Left lung (tissue), 14 donors: ENCODE measurements around the gene KNTC1. TPM values are rescaled to one million over a fixed set of nuclear protein-coding genes. Genes with fewer than 3 reads are reported as not detected.
A peak's percentile ranks its signal among the peaks of the same experiment; 100 is the strongest.
"Not testable (repeated sequence)": the region's sequence is repeated elsewhere in the genome, so short reads cannot be mapped to it uniquely, and the experiment has no call there.

Experiments used
- ATAC-seq: fragments of 200-7000 bp; cut with Tn5 transposase; one replicate; pipeline ENCODE4 v1.9.1; 2020; ENCODE audit warnings: moderate library complexity
- DNase-seq, 4 donors: peaks; one replicate each; pipeline ENCODE4 v3.0.0-alpha.2; 2013 to 2020
- H3K27ac ChIP-seq, 2 donors: fragments of 200-600 bp; sonication (generic) in 1 of 2; one replicate each; pipeline versions ENCODE4 v1.5.0 to v1.8.0; 2020 to 2021
- H3K27me3 ChIP-seq, 2 donors: fragments of 200-600 bp; sonication (generic) in 1 of 2; one replicate each; pipeline versions ENCODE4 v1.5.0 to v1.8.0; 2020 to 2021
- H3K36me3 ChIP-seq, 2 donors: fragments of 200-600 bp; sonication (generic) in 1 of 2; one replicate each; pipeline versions ENCODE4 v1.5.0 to v1.8.0; 2020 to 2021
- H3K4me1 ChIP-seq, 2 donors: fragments of 200-600 bp; one replicate each; pipeline ENCODE4 v1.8.0; 2021
- H3K4me3 ChIP-seq, 2 donors: fragments of 200-600 bp; sonication (generic) in 1 of 2; one replicate each; pipeline versions ENCODE4 v1.5.0 to v1.8.0; 2020 to 2021; ENCODE audit warnings: mild to moderate bottlenecking in 1 of 2
- H3K9me3 ChIP-seq, 2 donors: fragments of 200-600 bp; sonication (generic) in 1 of 2; one replicate each; pipeline versions ENCODE4 v1.5.0 to v1.8.0; 2020 to 2021
- CTCF ChIP-seq, 2 donors: fragments of 200-600 bp; sonication (generic) in 1 of 2; IDR thresholded peaks; one replicate each; pipeline versions ENCODE4 v1.5.0 to v1.8.0; 2021; ENCODE audit warnings: antibody characterized with exemption in 2 of 2
- intact Hi-C, 2 donors: fragments of 100-400 bp; cut with DNase I; formaldehyde crosslinking; loops; one replicate each; pipeline versions ENCODE4 v1.11.2 to v1.14.2; 2022
- long read RNA-seq, 12 donors: library from polyadenylated mRNA in 2 of 12; unstranded in 2 of 12; transcript quantifications; one replicate each; pipeline ENCODE4 v2.0.0 and lab custom pipeline, GENCODE V29; 2019 to 2026
- polyA plus RNA-seq, 6 donors: library from polyadenylated mRNA; unstranded; fragments of 120-200 nt; gene quantifications; one replicate each; pipeline ENCODE4 v1.2.1, GENCODE V29; 2013; ENCODE audit not compliant: insufficient read length in 6 of 6
- total RNA-seq, 2 donors: library from RNA; stranded (reverse); fragmentation: NEBNext Ultra II Directional; extraction: Animal tissue kit (Norgen Biotek cat#: 25700); gene quantifications; one replicate each; pipeline ENCODE4 v1.2.1, GENCODE V29; 2021
- donor health status: DM: no; HTN: yes; CAD: no.
- donor health status: DM: no; HTN: no; CAD: no.

Gene KNTC1
- total RNA-seq (10 to 100 TPM; 13.6 to 25.5 TPM), polyA plus RNA-seq (10 to 100 TPM; 44.9 to 64.7 (median 57.2) TPM)
- long read RNA-seq, donor 1, partial matches to known transcripts, result 0 of 1 reads
- long read RNA-seq, donor 1, other reads (novel, unspliced or antisense), result 0 of 1 reads
- long read RNA-seq, donor 2, partial matches to known transcripts, result 0 of 3 reads
- long read RNA-seq, donor 2, other reads (novel, unspliced or antisense), result 0 of 3 reads
- long read RNA-seq, donor 3, result 0 reads
- long read RNA-seq, donor 4, result 0 reads
- long read RNA-seq, donor 5, result 0 reads
- long read RNA-seq, donor 6, partial matches to known transcripts, result 0 of 1 reads
- long read RNA-seq, donor 6, other reads (novel, unspliced or antisense), result 0 of 1 reads
- long read RNA-seq, donor 7, result 0 reads
- long read RNA-seq, donor 8, result 0 reads
- long read RNA-seq, donor 9, result 0 reads
- long read RNA-seq, donor 10, result 0 reads
- long read RNA-seq, donor 11, result 0 reads
- long read RNA-seq, donor 12, result 0 reads

- Histone ChIP-seq H3K4me3 (peak within 1 kb of the TSS; percentile 61 to 71), H3K9me3 (no peaks in the 10 kb centered on the region), H3K27me3 (no peaks in the 10 kb centered on the region), H3K36me3 (peaks cover 0 to 35% of the 10 kb centered on the region in 2 donors), H3K4me1 (peaks cover 35 to 46% of the 10 kb centered on the region in 2 donors), H3K27ac (peak within 1 kb of the TSS; percentile 99 to 100)
- intact Hi-C loops, result no loop called here
- peak; percentile 95 to 99 (median 99) for DNase-seq
- peak; percentile 96 for ATAC-seq
- TF ChIP-seq CTCF (IDR thresholded peaks at IDR 0.05), result no peak
Observed at GRCh38 chr12:122526683-122527477, at the start of gene KNTC1, which contains the start of gene RSRC2. TSS of gene KNTC1 (plus strand) at chr12:122527249. CDS start at chr12:122530064, 2,815 bp downstream. TSS of gene RSRC2 (minus strand) at chr12:122526936. CDS start at chr12:122526853, 83 bp downstream.

- intact Hi-C loops, result no loop called here
- TF ChIP-seq CTCF (IDR thresholded peaks at IDR 0.05), result no peak
- ATAC-seq (no peak), DNase-seq (no peak)
- Histone ChIP-seq H3K4me1 (no peaks in the 10 kb centered on the region), H3K9me3 (no peaks in the 10 kb centered on the region), H3K27ac (no peak overlapping the region), H3K27me3 (no peaks in the 10 kb centered on the region), H3K36me3 (peaks cover 0 to 95% of the 10 kb centered on the region in 2 donors), H3K4me3 (no peak overlapping the region)
Observed at GRCh38 chr12:122480753-122481152, 46.3 kb upstream of the KNTC1 start.

- peaks cover 0 to 95% of the 10 kb centered on the region in 2 donors for H3K36me3 ChIP-seq
- no peak overlapping the region for H3K4me3 ChIP-seq
- DNase-seq (no peak), ATAC-seq (no peak)
- no peak for TF ChIP-seq CTCF (IDR thresholded peaks at IDR 0.05)
- no peaks in the 10 kb centered on the region for H3K4me1 ChIP-seq
- H3K9me3 ChIP-seq, result no peaks in the 10 kb centered on the region
- H3K27me3 ChIP-seq, result no peaks in the 10 kb centered on the region
- no peak overlapping the region for H3K27ac ChIP-seq
- intact Hi-C loops, result no loop called here
Observed at GRCh38 chr12:122481861-122482260, 45.2 kb upstream of the KNTC1 start.

- intact Hi-C loops, result no loop called here
- no peak for TF ChIP-seq CTCF (IDR thresholded peaks at IDR 0.05)
- ATAC-seq (no peak), DNase-seq (no peak)
- Histone ChIP-seq H3K9me3 (no peaks in the 10 kb centered on the region), H3K4me1 (no peaks in the 10 kb centered on the region), H3K4me3 (no peak overlapping the region), H3K27me3 (no peaks in the 10 kb centered on the region), H3K36me3 (peaks cover 0 to 95% of the 10 kb centered on the region in 2 donors), H3K27ac (no peak overlapping the region)
Observed at GRCh38 chr12:122483969-122484368, 43.1 kb upstream of the KNTC1 start.

- DNase-seq, ATAC-seq, intact Hi-C loops, H3K4me3 ChIP-seq, H3K27ac ChIP-seq, H3K4me1 ChIP-seq, H3K9me3 ChIP-seq, H3K27me3 ChIP-seq: not testable (repeated sequence)
- H3K36me3 ChIP-seq, result peaks cover 0 to 95% of the 10 kb centered on the region in 2 donors
Observed at GRCh38 chr12:122484385-122484784, 42.7 kb upstream of the KNTC1 start.

GRCh38 chr12:122486360-122486759 is 40.7 kb upstream of the KNTC1 start:
- peaks cover 0 to 94% of the 10 kb centered on the region in 2 donors for H3K36me3 ChIP-seq
- DNase-seq, H3K9me3 ChIP-seq, intact Hi-C loops, H3K4me1 ChIP-seq, H3K27ac ChIP-seq, ATAC-seq, H3K27me3 ChIP-seq, H3K4me3 ChIP-seq: not testable (repeated sequence)
